ENCODE results near the gene SPATS2L.

DNA sequence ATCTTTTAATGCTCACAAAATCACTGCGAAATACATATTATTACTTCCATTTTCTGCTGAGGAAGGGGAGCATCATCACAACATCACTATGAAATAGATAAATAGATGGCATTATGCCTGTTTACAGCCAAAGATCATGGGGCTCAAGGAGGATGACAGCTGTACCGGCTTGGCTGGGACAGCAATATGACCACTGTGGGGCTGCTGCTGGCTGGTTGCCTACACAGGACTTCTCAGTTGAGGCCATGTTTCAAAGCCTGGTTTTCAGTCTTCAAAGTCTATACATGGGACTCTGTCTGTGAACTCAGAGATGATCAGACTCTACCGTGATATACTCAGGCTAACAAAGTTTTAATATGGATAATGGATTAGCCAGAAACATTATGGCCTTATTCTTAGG lies 58.7 kb downstream of the SPATS2L start:
- TF ChIP-seq RFX5 (IDR thresholded peaks at IDR 0.05) (no peak), BCL3 (IDR thresholded peaks at IDR 0.05) (no peak), SMC3 (IDR thresholded peaks at IDR 0.05) (no peak), MYC (IDR thresholded peaks at IDR 0.05; ENCODE audit: borderline replicate concordance, low read length) (no peak), REST (IDR thresholded peaks at IDR 0.05) (no peak), CHD2 (IDR thresholded peaks at IDR 0.05; ENCODE audit: low read length, partially characterized antibody) (no peak), CTCF (IDR thresholded peaks at IDR 0.05) (no peak), KDM1A (IDR thresholded peaks at IDR 0.05; ENCODE audit: low read depth) (no peak), ZNF302 (CRISPR knock-in tag; IDR thresholded peaks at IDR 0.05) (no peak)

Data from A549 (cell line).